H1 (cell line): Measurements from ENCODE around the gene AZI2. TPM values are rescaled to one million over a fixed set of nuclear protein-coding genes. Genes with fewer than 3 reads are reported as not detected.

ENCODE experiments used
- CBX5 ChIP-seq: fragments of 300-800, 300-1000 bp; sonication (generic); IDR thresholded peaks from 2 replicates; pipeline ENCODE4 v1.7.1; 2016; ENCODE audit warnings: antibody characterized with exemption, low read length, low read depth
- CREB1 ChIP-seq: IDR thresholded peaks from 2 replicates; pipeline ENCODE4 v1.6.1; 2012; ENCODE audit warnings: inconsistent platforms
- KDM4A ChIP-seq: IDR thresholded peaks from one replicate; pipeline ENCODE4 v1.7.1; 2012; ENCODE audit warnings: low read depth, mild to moderate bottlenecking, moderate library complexity, low read length, inconsistent platforms; ENCODE audit not compliant: severe bottlenecking
- PHF8 ChIP-seq: fragments of 200-600 bp; sonication (generic); conservative IDR thresholded peaks from 2 replicates; pipeline ENCODE4 v1.7.1; 2012; ENCODE audit warnings: low read depth, mild to moderate bottlenecking, inconsistent platforms, low read length, moderate library complexity
- TCF12 ChIP-seq: IDR thresholded peaks from 2 replicates; pipeline ENCODE4 v1.6.1; 2011; ENCODE audit warnings: low read depth, mild to moderate bottlenecking, low read length
- polyA plus RNA-seq, 7 experiments: library from polyadenylated mRNA; depleted of rRNA in 3 of 7; stranded (reverse) in 5 of 7; unstranded in 2 of 7; fragments of >200 nt in 5 of 7; fragments of 200-250 nt in 2 of 7; gene quantifications; 1 replicate in 5 of 7; 2 replicates in 1 of 7; 4 replicates in 1 of 7; pipeline versions ENCODE4 v1.2.1 to v1.2.3, GENCODE V29; 2011 to 2013; ENCODE audit warnings: missing spikeins in 2 of 7, mixed read lengths in 2 of 7
- total RNA-seq: library from RNA; stranded (reverse); fragmentation: NEBNext Ultra II Directional; extraction: Animal tissue kit (Norgen Biotek cat#: 25700); gene quantifications from 2 replicates; pipeline ENCODE4 v1.2.1, GENCODE V29; 2021
- TF ChIP-seq, protein P1 (sequence below): fragments of 300-600 bp; sonication (generic); IDR thresholded peaks from 2 replicates; pipeline ENCODE4 v1.7.1; 2012; ENCODE audit warnings: low read length, moderate library complexity, mild to moderate bottlenecking, inconsistent platforms; ENCODE audit not compliant: insufficient replicate concordance

AZI2 gene
- total and polyA plus RNA-seq, 2 of the 8 experiments (the other 6 are each of a cell fraction or from before 2014, with no cell fraction given), result 17.4 to 39.2 TPM

DNA sequence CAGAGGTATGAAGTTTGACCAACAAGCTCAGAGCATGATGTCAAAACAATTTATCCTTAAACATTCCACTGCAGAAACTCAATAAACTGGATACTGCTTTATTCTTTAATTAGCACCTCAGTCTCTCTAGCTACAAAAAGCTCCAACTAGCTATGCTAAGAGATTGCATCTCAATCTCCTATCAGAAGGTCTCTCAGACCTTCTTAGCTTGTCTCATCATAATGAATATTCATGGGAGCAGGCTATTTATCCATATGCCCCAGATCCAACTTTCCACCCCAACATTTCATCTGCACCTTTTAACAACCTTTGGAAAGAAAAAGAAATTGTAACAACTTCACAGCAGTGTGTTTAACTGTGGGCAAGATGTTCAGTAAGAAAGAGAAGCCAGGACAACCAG is 11.4 kb downstream of the AZI2 start (continued):
- TF ChIP-seq, protein P1, sequence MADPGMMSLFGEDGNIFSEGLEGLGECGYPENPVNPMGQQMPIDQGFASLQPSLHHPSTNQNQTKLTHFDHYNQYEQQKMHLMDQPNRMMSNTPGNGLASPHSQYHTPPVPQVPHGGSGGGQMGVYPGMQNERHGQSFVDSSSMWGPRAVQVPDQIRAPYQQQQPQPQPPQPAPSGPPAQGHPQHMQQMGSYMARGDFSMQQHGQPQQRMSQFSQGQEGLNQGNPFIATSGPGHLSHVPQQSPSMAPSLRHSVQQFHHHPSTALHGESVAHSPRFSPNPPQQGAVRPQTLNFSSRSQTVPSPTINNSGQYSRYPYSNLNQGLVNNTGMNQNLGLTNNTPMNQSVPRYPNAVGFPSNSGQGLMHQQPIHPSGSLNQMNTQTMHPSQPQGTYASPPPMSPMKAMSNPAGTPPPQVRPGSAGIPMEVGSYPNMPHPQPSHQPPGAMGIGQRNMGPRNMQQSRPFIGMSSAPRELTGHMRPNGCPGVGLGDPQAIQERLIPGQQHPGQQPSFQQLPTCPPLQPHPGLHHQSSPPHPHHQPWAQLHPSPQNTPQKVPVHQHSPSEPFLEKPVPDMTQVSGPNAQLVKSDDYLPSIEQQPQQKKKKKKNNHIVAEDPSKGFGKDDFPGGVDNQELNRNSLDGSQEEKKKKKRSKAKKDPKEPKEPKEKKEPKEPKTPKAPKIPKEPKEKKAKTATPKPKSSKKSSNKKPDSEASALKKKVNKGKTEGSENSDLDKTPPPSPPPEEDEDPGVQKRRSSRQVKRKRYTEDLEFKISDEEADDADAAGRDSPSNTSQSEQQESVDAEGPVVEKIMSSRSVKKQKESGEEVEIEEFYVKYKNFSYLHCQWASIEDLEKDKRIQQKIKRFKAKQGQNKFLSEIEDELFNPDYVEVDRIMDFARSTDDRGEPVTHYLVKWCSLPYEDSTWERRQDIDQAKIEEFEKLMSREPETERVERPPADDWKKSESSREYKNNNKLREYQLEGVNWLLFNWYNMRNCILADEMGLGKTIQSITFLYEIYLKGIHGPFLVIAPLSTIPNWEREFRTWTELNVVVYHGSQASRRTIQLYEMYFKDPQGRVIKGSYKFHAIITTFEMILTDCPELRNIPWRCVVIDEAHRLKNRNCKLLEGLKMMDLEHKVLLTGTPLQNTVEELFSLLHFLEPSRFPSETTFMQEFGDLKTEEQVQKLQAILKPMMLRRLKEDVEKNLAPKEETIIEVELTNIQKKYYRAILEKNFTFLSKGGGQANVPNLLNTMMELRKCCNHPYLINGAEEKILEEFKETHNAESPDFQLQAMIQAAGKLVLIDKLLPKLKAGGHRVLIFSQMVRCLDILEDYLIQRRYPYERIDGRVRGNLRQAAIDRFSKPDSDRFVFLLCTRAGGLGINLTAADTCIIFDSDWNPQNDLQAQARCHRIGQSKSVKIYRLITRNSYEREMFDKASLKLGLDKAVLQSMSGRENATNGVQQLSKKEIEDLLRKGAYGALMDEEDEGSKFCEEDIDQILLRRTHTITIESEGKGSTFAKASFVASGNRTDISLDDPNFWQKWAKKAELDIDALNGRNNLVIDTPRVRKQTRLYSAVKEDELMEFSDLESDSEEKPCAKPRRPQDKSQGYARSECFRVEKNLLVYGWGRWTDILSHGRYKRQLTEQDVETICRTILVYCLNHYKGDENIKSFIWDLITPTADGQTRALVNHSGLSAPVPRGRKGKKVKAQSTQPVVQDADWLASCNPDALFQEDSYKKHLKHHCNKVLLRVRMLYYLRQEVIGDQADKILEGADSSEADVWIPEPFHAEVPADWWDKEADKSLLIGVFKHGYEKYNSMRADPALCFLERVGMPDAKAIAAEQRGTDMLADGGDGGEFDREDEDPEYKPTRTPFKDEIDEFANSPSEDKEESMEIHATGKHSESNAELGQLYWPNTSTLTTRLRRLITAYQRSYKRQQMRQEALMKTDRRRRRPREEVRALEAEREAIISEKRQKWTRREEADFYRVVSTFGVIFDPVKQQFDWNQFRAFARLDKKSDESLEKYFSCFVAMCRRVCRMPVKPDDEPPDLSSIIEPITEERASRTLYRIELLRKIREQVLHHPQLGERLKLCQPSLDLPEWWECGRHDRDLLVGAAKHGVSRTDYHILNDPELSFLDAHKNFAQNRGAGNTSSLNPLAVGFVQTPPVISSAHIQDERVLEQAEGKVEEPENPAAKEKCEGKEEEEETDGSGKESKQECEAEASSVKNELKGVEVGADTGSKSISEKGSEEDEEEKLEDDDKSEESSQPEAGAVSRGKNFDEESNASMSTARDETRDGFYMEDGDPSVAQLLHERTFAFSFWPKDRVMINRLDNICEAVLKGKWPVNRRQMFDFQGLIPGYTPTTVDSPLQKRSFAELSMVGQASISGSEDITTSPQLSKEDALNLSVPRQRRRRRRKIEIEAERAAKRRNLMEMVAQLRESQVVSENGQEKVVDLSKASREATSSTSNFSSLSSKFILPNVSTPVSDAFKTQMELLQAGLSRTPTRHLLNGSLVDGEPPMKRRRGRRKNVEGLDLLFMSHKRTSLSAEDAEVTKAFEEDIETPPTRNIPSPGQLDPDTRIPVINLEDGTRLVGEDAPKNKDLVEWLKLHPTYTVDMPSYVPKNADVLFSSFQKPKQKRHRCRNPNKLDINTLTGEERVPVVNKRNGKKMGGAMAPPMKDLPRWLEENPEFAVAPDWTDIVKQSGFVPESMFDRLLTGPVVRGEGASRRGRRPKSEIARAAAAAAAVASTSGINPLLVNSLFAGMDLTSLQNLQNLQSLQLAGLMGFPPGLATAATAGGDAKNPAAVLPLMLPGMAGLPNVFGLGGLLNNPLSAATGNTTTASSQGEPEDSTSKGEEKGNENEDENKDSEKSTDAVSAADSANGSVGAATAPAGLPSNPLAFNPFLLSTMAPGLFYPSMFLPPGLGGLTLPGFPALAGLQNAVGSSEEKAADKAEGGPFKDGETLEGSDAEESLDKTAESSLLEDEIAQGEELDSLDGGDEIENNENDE, result no peak
- TF ChIP-seq CBX5, result no peak
- no peak for TF ChIP-seq PHF8
- TF ChIP-seq KDM4A, result no peak
- no peak for TF ChIP-seq TCF12
- TF ChIP-seq CREB1, result no peak
